Measurements from ENCODE around the gene CCDC175.

The CCDC175 gene

DNA sequence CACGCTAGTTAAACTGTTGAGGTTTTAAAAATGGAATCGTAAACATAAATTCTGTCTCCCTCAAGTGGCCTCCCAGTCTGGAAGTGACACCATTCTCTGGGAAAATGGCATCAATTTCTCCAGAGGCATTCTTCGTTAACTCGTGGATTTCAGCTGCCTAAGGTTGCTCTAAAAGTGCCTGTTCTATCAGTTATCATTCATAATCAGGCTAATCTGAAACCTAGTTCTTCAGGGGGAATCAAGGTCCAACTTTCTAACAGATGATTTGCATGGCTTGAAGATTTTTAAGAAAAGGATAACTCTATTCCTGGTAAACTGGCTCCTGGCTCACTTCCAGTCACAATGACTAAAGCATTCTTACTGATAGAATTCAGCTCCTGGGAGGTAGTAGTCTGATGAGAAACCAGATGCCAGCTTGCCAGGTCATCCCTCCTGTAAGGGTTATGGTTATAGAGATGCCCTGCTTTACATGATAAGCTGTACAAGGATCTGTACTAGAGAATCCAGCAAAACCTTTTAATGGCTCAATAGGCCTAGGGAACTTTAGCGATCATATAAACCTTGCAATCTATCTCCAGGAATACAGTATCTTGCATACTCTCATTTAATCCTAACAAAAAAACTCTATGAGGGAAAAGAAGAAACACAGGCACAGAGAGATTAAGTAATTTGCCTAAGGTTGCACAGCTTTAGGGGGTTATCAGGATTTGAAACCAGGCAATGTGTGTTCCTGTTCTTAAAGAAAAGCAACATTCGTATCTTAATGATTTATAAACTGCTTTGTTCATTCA is 93.9 kb downstream of the CCDC175 start:
- no peaks in the 10 kb centered on the region for H3K27me3 ChIP-seq (ENCODE audit: control insufficient read depth, insufficient read depth, low read length)
- TF ChIP-seq, protein P1, sequence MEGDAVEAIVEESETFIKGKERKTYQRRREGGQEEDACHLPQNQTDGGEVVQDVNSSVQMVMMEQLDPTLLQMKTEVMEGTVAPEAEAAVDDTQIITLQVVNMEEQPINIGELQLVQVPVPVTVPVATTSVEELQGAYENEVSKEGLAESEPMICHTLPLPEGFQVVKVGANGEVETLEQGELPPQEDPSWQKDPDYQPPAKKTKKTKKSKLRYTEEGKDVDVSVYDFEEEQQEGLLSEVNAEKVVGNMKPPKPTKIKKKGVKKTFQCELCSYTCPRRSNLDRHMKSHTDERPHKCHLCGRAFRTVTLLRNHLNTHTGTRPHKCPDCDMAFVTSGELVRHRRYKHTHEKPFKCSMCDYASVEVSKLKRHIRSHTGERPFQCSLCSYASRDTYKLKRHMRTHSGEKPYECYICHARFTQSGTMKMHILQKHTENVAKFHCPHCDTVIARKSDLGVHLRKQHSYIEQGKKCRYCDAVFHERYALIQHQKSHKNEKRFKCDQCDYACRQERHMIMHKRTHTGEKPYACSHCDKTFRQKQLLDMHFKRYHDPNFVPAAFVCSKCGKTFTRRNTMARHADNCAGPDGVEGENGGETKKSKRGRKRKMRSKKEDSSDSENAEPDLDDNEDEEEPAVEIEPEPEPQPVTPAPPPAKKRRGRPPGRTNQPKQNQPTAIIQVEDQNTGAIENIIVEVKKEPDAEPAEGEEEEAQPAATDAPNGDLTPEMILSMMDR (IDR thresholded peaks at IDR 0.05) = no peak
- peak overlapping the region; percentile 90 for H3K27ac ChIP-seq
- peaks cover 13% of the 10 kb centered on the region for H3K4me1 ChIP-seq
- peak overlapping the region; percentile 97 for H3K4me3 ChIP-seq (ENCODE audit: low read depth, low read length)
- peak overlapping the region; percentile 91 for H3K4me2 ChIP-seq (ENCODE audit: low read length)
- H3K9ac ChIP-seq = no peak overlapping the region
- H3K79me2 ChIP-seq = peaks cover 15% of the 10 kb centered on the region
- H2AFZ ChIP-seq = no peak overlapping the region
- H3K9me3 ChIP-seq (ENCODE audit: control insufficient read depth, low read length) = no peaks in the 10 kb centered on the region
- no peaks in the 10 kb centered on the region for H3K36me3 ChIP-seq (ENCODE audit: control insufficient read depth, insufficient read depth, low read length)

DNA sequence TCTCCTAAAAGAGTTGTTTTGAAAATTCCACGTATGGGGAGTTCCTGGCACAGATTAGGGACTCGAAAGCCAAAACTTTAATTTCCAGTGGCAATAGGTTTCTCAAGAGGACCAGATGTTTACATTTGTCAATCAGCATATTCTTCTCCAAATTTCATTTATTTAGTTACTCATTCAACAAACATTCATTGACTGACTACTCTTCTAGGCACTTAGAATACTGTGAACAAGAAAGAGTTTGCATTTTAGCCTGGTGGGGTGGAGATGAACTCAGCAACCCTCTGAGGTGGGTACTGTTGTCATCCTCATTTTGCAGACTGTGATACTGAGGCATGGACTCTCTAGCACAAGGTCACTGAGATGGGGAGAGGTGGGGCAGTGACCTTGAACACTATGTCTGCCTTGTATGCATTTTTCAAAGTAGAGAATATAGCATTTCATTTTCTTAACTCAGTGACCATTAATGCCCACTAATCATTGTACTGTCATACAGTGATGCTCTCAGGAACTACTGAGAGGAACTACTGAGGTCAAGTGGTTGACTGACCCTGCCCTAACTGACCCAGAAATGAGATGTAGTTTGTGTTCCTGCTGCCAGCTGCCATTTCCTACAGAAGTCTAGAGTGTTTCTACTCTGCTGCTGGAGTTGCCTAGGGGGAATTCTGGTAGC is 94.6 kb downstream of the CCDC175 start:
- Histone ChIP-seq H3K9me3 (ENCODE audit: control insufficient read depth, low read length) (no peaks in the 10 kb centered on the region), H2AFZ (no peak overlapping the region), H3K36me3 (ENCODE audit: control insufficient read depth, insufficient read depth, low read length) (no peaks in the 10 kb centered on the region), H3K4me1 (peaks cover 13% of the 10 kb centered on the region), H3K27me3 (ENCODE audit: control insufficient read depth, insufficient read depth, low read length) (no peaks in the 10 kb centered on the region), H3K27ac (peak overlapping the region; percentile 90), H3K4me2 (ENCODE audit: low read length) (peak overlapping the region; percentile 91), H3K4me3 (ENCODE audit: low read depth, low read length) (no peak overlapping the region), H3K79me2 (peaks cover 15% of the 10 kb centered on the region), H3K9ac (no peak overlapping the region)
- TF ChIP-seq, protein P1 (IDR thresholded peaks at IDR 0.05) = no peak

GRCh38 chr14:59481407-59481806 is 95.2 kb downstream of the CCDC175 start:
- no peak overlapping the region for H3K9ac ChIP-seq
- H3K36me3 ChIP-seq (ENCODE audit: control insufficient read depth, insufficient read depth, low read length) = no peaks in the 10 kb centered on the region
- H3K27ac ChIP-seq = no peak overlapping the region
- no peaks in the 10 kb centered on the region for H3K9me3 ChIP-seq (ENCODE audit: control insufficient read depth, low read length)
- no peaks in the 10 kb centered on the region for H3K27me3 ChIP-seq (ENCODE audit: control insufficient read depth, insufficient read depth, low read length)
- no peak overlapping the region for H3K4me3 ChIP-seq (ENCODE audit: low read depth, low read length)
- H2AFZ ChIP-seq = no peak overlapping the region
- TF ChIP-seq, protein P1 (IDR thresholded peaks at IDR 0.05) = no peak
- H3K4me1 ChIP-seq = peaks cover 13% of the 10 kb centered on the region
- no peak overlapping the region for H3K4me2 ChIP-seq (ENCODE audit: low read length)
- H3K79me2 ChIP-seq = peaks cover 15% of the 10 kb centered on the region

- no peak overlapping the region for H3K27ac ChIP-seq
- H3K4me1 ChIP-seq = peaks cover 11% of the 10 kb centered on the region
Observed at GRCh38 chr14:59480166-59480565, 96.4 kb downstream of the CCDC175 start.

More at GRCh38 chr14:59480166-59480565, 96.4 kb downstream of the CCDC175 start:
- Histone ChIP-seq H3K36me3 (ENCODE audit: control insufficient read depth, insufficient read depth, low read length) (no peaks in the 10 kb centered on the region), H3K4me3 (ENCODE audit: low read depth, low read length) (no peak overlapping the region), H3K79me2 (peaks cover 7% of the 10 kb centered on the region), H3K9me3 (ENCODE audit: control insufficient read depth, low read length) (no peaks in the 10 kb centered on the region), H3K27me3 (ENCODE audit: control insufficient read depth, insufficient read depth, low read length) (no peaks in the 10 kb centered on the region), H3K9ac (no peak overlapping the region), H3K4me2 (ENCODE audit: low read length) (no peak overlapping the region), H2AFZ (no peak overlapping the region)
- TF ChIP-seq, protein P1 (IDR thresholded peaks at IDR 0.05) = no peak
